ENCODE data around the gene KIRREL3.

KIRREL3 gene

GRCh38 chr11:126495281-126496220, 505.0 kb downstream of the KIRREL3 start:
- H3K27me3 ChIP-seq (ENCODE audit: insufficient read depth, low read length, poor library complexity) = no peaks in the 10 kb centered on the region
- no peaks in the 10 kb centered on the region for H3K36me3 ChIP-seq (ENCODE audit: control insufficient read depth, insufficient read depth, low read length)
- no CpG with 5 or more reads among the region's 13 CpGs for WGBS (ENCODE audit: extremely low coverage, insufficient coverage, low lambda C conversion rate)
- no peak for DNase-seq
- no peak overlapping the region for H3K4ac ChIP-seq (ENCODE audit: low read depth, low read length)
- H2BK5ac ChIP-seq (ENCODE audit: low read length) = peak overlapping the region; percentile 47
- no peaks in the 10 kb centered on the region for H3K79me1 ChIP-seq (ENCODE audit: low read length)
- H3K79me2 ChIP-seq (ENCODE audit: control insufficient read depth, insufficient read depth, low read length) = no peaks in the 10 kb centered on the region
- H4K8ac ChIP-seq (ENCODE audit: low read depth, low read length) = no peak overlapping the region
- no peak overlapping the region for H3K18ac ChIP-seq (ENCODE audit: low read length)
- no peak overlapping the region for H2BK15ac ChIP-seq (replicated peaks; ENCODE audit: low read depth)
- H3K56ac ChIP-seq (ENCODE audit: low read length) = peak overlapping the region; percentile 74
- no peak overlapping the region for H4K5ac ChIP-seq (ENCODE audit: low read length)
- no peak overlapping the region for H3K23ac ChIP-seq (ENCODE audit: low read length)
- no peak overlapping the region for H3K4me2 ChIP-seq (ENCODE audit: low read length)
- no peak overlapping the region for H2BK120ac ChIP-seq (ENCODE audit: low read depth, low read length)
- H2AK5ac ChIP-seq (ENCODE audit: low read length) = peak overlapping the region; percentile 38
- no peak overlapping the region for H3K27ac ChIP-seq (ENCODE audit: low read depth, low read length)
- H3K9ac ChIP-seq (ENCODE audit: low read length) = no peak overlapping the region
- H3K4me1 ChIP-seq (ENCODE audit: control insufficient read depth, low read depth, low read length) = peaks cover 10% of the 10 kb centered on the region
- H3K4me3 ChIP-seq (ENCODE audit: low read length) = no peak overlapping the region

GRCh38 chr11:126494831-126495230, 505.7 kb downstream of the KIRREL3 start:
- no peak overlapping the region for H3K4me2 ChIP-seq (ENCODE audit: low read length)
- no peak overlapping the region for H3K4me3 ChIP-seq (ENCODE audit: low read length)
- H2BK5ac ChIP-seq (ENCODE audit: low read length) = no peak overlapping the region
- H3K27ac ChIP-seq (ENCODE audit: low read depth, low read length) = no peak overlapping the region
- no peak overlapping the region for H3K9ac ChIP-seq (ENCODE audit: low read length)
- no peak overlapping the region for H3K23ac ChIP-seq (ENCODE audit: low read length)
- no peak overlapping the region for H2AK5ac ChIP-seq (ENCODE audit: low read length)
- H2BK120ac ChIP-seq (ENCODE audit: low read depth, low read length) = no peak overlapping the region
- WGBS (ENCODE audit: extremely low coverage, insufficient coverage, low lambda C conversion rate) = no CpG with 5 or more reads among the region's 10 CpGs
- H3K79me2 ChIP-seq (ENCODE audit: control insufficient read depth, insufficient read depth, low read length) = no peaks in the 10 kb centered on the region
- no peak overlapping the region for H4K5ac ChIP-seq (ENCODE audit: low read length)
- no peak overlapping the region for H2BK15ac ChIP-seq (replicated peaks; ENCODE audit: low read depth)
- no peak overlapping the region for H3K4ac ChIP-seq (ENCODE audit: low read depth, low read length)
- no peak for DNase-seq
- H4K8ac ChIP-seq (ENCODE audit: low read depth, low read length) = no peak overlapping the region
- H3K36me3 ChIP-seq (ENCODE audit: control insufficient read depth, insufficient read depth, low read length) = no peaks in the 10 kb centered on the region
- H3K56ac ChIP-seq (ENCODE audit: low read length) = peak overlapping the region; percentile 27
- H3K18ac ChIP-seq (ENCODE audit: low read length) = no peak overlapping the region
- peaks cover 10% of the 10 kb centered on the region for H3K4me1 ChIP-seq (ENCODE audit: control insufficient read depth, low read depth, low read length)
- H3K27me3 ChIP-seq (ENCODE audit: insufficient read depth, low read length, poor library complexity) = no peaks in the 10 kb centered on the region
- H3K79me1 ChIP-seq (ENCODE audit: low read length) = no peaks in the 10 kb centered on the region

- Histone ChIP-seq H3K18ac (ENCODE audit: low read length) (no peak overlapping the region), H3K23ac (ENCODE audit: low read length) (no peak overlapping the region), H3K4me1 (ENCODE audit: control insufficient read depth, low read depth, low read length) (peaks cover 9% of the 10 kb centered on the region), H4K5ac (ENCODE audit: low read length) (no peak overlapping the region), H2BK15ac (replicated peaks; ENCODE audit: low read depth) (no peak overlapping the region), H3K56ac (ENCODE audit: low read length) (peak overlapping the region; percentile 37), H2BK120ac (ENCODE audit: low read depth, low read length) (no peak overlapping the region), H3K4me3 (ENCODE audit: low read length) (no peak overlapping the region), H3K4ac (ENCODE audit: low read depth, low read length) (no peak overlapping the region), H2AK5ac (ENCODE audit: low read length) (peak overlapping the region; percentile 18), H4K8ac (ENCODE audit: low read depth, low read length) (no peak overlapping the region), H3K79me1 (ENCODE audit: low read length) (no peaks in the 10 kb centered on the region), H2BK5ac (ENCODE audit: low read length) (no peak overlapping the region), H3K36me3 (ENCODE audit: control insufficient read depth, insufficient read depth, low read length) (no peaks in the 10 kb centered on the region), H3K9ac (ENCODE audit: low read length) (no peak overlapping the region), H3K27ac (ENCODE audit: low read depth, low read length) (no peak overlapping the region), H3K79me2 (ENCODE audit: control insufficient read depth, insufficient read depth, low read length) (no peaks in the 10 kb centered on the region), H3K27me3 (ENCODE audit: insufficient read depth, low read length, poor library complexity) (no peaks in the 10 kb centered on the region), H3K4me2 (ENCODE audit: low read length) (no peak overlapping the region)
- no CpG with 5 or more reads among the region's 13 CpGs for WGBS (ENCODE audit: extremely low coverage, insufficient coverage, low lambda C conversion rate)
- no peak for DNase-seq
Measured at GRCh38 chr11:126492331-126493082, 508.1 kb downstream of the KIRREL3 start.

- no peak overlapping the region for H3K9ac ChIP-seq (ENCODE audit: low read length)
- no peak overlapping the region for H2BK120ac ChIP-seq (ENCODE audit: low read depth, low read length)
- H3K79me2 ChIP-seq (ENCODE audit: control insufficient read depth, insufficient read depth, low read length) = no peaks in the 10 kb centered on the region
- no peak overlapping the region for H3K4me2 ChIP-seq (ENCODE audit: low read length)
- H3K79me1 ChIP-seq (ENCODE audit: low read length) = no peaks in the 10 kb centered on the region
- H3K27me3 ChIP-seq (ENCODE audit: insufficient read depth, low read length, poor library complexity) = no peaks in the 10 kb centered on the region
- H3K56ac ChIP-seq (ENCODE audit: low read length) = no peak overlapping the region
- H3K4me3 ChIP-seq (ENCODE audit: low read length) = no peak overlapping the region
- no peak overlapping the region for H3K27ac ChIP-seq (ENCODE audit: low read depth, low read length)
- no CpG with 5 or more reads among the region's 13 CpGs for WGBS (ENCODE audit: extremely low coverage, insufficient coverage, low lambda C conversion rate)
- no peak overlapping the region for H4K5ac ChIP-seq (ENCODE audit: low read length)
- no peak overlapping the region for H2BK5ac ChIP-seq (ENCODE audit: low read length)
- H2AK5ac ChIP-seq (ENCODE audit: low read length) = no peak overlapping the region
- no peak overlapping the region for H3K4ac ChIP-seq (ENCODE audit: low read depth, low read length)
- no peak overlapping the region for H4K8ac ChIP-seq (ENCODE audit: low read depth, low read length)
- no peak overlapping the region for H3K23ac ChIP-seq (ENCODE audit: low read length)
- H2BK15ac ChIP-seq (replicated peaks; ENCODE audit: low read depth) = no peak overlapping the region
- H3K18ac ChIP-seq (ENCODE audit: low read length) = no peak overlapping the region
- no peaks in the 10 kb centered on the region for H3K36me3 ChIP-seq (ENCODE audit: control insufficient read depth, insufficient read depth, low read length)
- H3K4me1 ChIP-seq (ENCODE audit: control insufficient read depth, low read depth, low read length) = peaks cover 4% of the 10 kb centered on the region
- no peak for DNase-seq
Measured at GRCh38 chr11:126491092-126491491, 509.5 kb downstream of the KIRREL3 start.

- Histone ChIP-seq H3K79me1 (ENCODE audit: low read length) (no peaks in the 10 kb centered on the region), H3K36me3 (ENCODE audit: control insufficient read depth, insufficient read depth, low read length) (no peaks in the 10 kb centered on the region), H4K8ac (ENCODE audit: low read depth, low read length) (no peak overlapping the region), H3K27me3 (ENCODE audit: insufficient read depth, low read length, poor library complexity) (no peaks in the 10 kb centered on the region), H3K23ac (ENCODE audit: low read length) (no peak overlapping the region), H3K79me2 (ENCODE audit: control insufficient read depth, insufficient read depth, low read length) (no peaks in the 10 kb centered on the region), H3K56ac (ENCODE audit: low read length) (no peak overlapping the region), H3K27ac (ENCODE audit: low read depth, low read length) (no peak overlapping the region), H3K9ac (ENCODE audit: low read length) (no peak overlapping the region), H2BK15ac (replicated peaks; ENCODE audit: low read depth) (no peak overlapping the region), H3K4me1 (ENCODE audit: control insufficient read depth, low read depth, low read length) (no peaks in the 10 kb centered on the region), H3K18ac (ENCODE audit: low read length) (no peak overlapping the region), H3K4me3 (ENCODE audit: low read length) (no peak overlapping the region), H2AK5ac (ENCODE audit: low read length) (no peak overlapping the region), H3K4me2 (ENCODE audit: low read length) (no peak overlapping the region), H4K5ac (ENCODE audit: low read length) (no peak overlapping the region), H2BK5ac (ENCODE audit: low read length) (no peak overlapping the region), H3K4ac (ENCODE audit: low read depth, low read length) (no peak overlapping the region), H2BK120ac (ENCODE audit: low read depth, low read length) (no peak overlapping the region)
- WGBS (ENCODE audit: extremely low coverage, insufficient coverage, low lambda C conversion rate) = no CpG with 5 or more reads among the region's 21 CpGs
- no peak for DNase-seq
Measured at GRCh38 chr11:126489836-126490660, 510.5 kb downstream of the KIRREL3 start.
